ENCODE results near the gene SEMA3A. TPM values are rescaled to one million over a fixed set of nuclear protein-coding genes. Genes with fewer than 3 reads are reported as not detected.
A peak's percentile ranks its signal among the peaks of the same experiment; 100 is the strongest.
"Not testable (repeated sequence)": the region's sequence is repeated elsewhere in the genome, so short reads cannot be mapped to it uniquely, and the experiment has no call there.

SEMA3A gene
- polyA plus RNA-seq, 12 donors: 20.2 to 52.2 (median 32.7) TPM; not detected in 1

GRCh38 chr7:84069999-84070500, 124.5 kb downstream of the SEMA3A start:
- no peak for DNase-seq

GRCh38 chr7:84069033-84069432, 125.6 kb downstream of the SEMA3A start:
- no peak for DNase-seq

- not testable (repeated sequence) for DNase-seq
These were observed 132.1 kb downstream of the SEMA3A start for GRCh38 chr7:84062489-84062901.

GRCh38 chr7:84060760-84061261, 133.8 kb downstream of the SEMA3A start:
- DNase-seq: no peak

- DNase-seq: no peak
These were observed 134.6 kb downstream of the SEMA3A start for GRCh38 chr7:84060000-84060399.

GRCh38 chr7:84058311-84059076, 136.1 kb downstream of the SEMA3A start:
- DNase-seq: no peak

GRCh38 chr7:84057576-84057975, 137.0 kb downstream of the SEMA3A start:
- no peak for DNase-seq

GRCh38 chr7:84055904-84056605, 138.5 kb downstream of the SEMA3A start:
- no peak for DNase-seq

GRCh38 chr7:84055199-84055598, 139.4 kb downstream of the SEMA3A start:
- DNase-seq: not testable (repeated sequence)

- no peak for DNase-seq
These were observed 145.3 kb downstream of the SEMA3A start for GRCh38 chr7:84049071-84049836.

- no peak for DNase-seq
These were observed 147.5 kb downstream of the SEMA3A start for GRCh38 chr7:84047085-84047484.

GRCh38 chr7:84044834-84045233, 149.8 kb downstream of the SEMA3A start:
- no peak for DNase-seq

GRCh38 chr7:84043661-84044191, 150.9 kb downstream of the SEMA3A start:
- DNase-seq: no peak

GRCh38 chr7:84042110-84042539, 152.5 kb downstream of the SEMA3A start:
- no peak for DNase-seq

GRCh38 chr7:84041649-84042048, 152.9 kb downstream of the SEMA3A start:
- DNase-seq: no peak

GRCh38 chr7:84040355-84040754, 154.2 kb downstream of the SEMA3A start:
- no peak for DNase-seq

GRCh38 chr7:84039432-84039831, 155.2 kb downstream of the SEMA3A start:
- DNase-seq: no peak

GRCh38 chr7:84027678-84028077, 166.9 kb downstream of the SEMA3A start:
- DNase-seq: no peak

GRCh38 chr7:84025332-84025927, 169.2 kb downstream of the SEMA3A start:
- DNase-seq: peak; percentile 88

GRCh38 chr7:84022684-84023308, 171.8 kb downstream of the SEMA3A start:
- DNase-seq: no peak

GRCh38 chr7:84022009-84022408, 172.6 kb downstream of the SEMA3A start:
- DNase-seq: no peak
